Keratinocyte (primary cell): ENCODE data around the gene TYW1.
"Not testable (repeated sequence)": the region's sequence is repeated elsewhere in the genome, so short reads cannot be mapped to it uniquely, and the experiment has no call there.

Source experiments
- CTCF ChIP-seq, 3 experiments: IDR thresholded peaks in 1 of 3; conservative IDR thresholded peaks in 1 of 3; optimal IDR thresholded peaks in 1 of 3; 2 replicates in 2 of 3; 3 replicates in 1 of 3; pipeline versions ENCODE3 to v1.5.1; 2011; ENCODE audit warnings: low read length in 3 of 3, mild to moderate bottlenecking in 3 of 3, moderate library complexity in 2 of 3, control low read depth in 1 of 3, inconsistent platforms in 1 of 3; ENCODE audit not compliant: insufficient read depth in 2 of 3; ENCODE audit errors: extremely low read depth in 1 of 3
- EZH2 ChIP-seq: IDR thresholded peaks from one replicate; pipeline ENCODE4 v1.6.1; 2012; ENCODE audit warnings: inconsistent platforms, mild to moderate bottlenecking, low read length, moderate library complexity

GRCh38 chr7:67134912-67135311, 138.3 kb downstream of the TYW1 start:
- not testable (repeated sequence) for TF ChIP-seq CTCF (optimal IDR thresholded peaks at IDR 0.05 in 1 of 3, IDR thresholded peaks at IDR 0.05 in 1 of 3, conservative IDR thresholded peaks at IDR 0.05 in 1 of 3; ENCODE audit: extremely low read depth in 1 of 3, insufficient read depth in 2 of 3, low read length in 3 of 3); EZH2
